Amniotic epithelial cell (primary cell): ENCODE data around the gene MEGF6.

Experiments used
- DNase-seq: peaks from one replicate; pipeline ENCODE4 v3.0.0-alpha.2; 2010; ENCODE audit warnings: low read depth

MEGF6 gene

GRCh38 chr1:3608154-3608553 lies 3.2 kb downstream of the MEGF6 start:
- DNase-seq: no peak

- no peak for DNase-seq
Observed at GRCh38 chr1:3607703-3608065, 3.6 kb downstream of the MEGF6 start.

GRCh38 chr1:3606779-3607702 lies 4.3 kb downstream of the MEGF6 start:
- DNase-seq: no peak

GRCh38 chr1:3604997-3605823 lies 6.1 kb downstream of the MEGF6 start:
- no peak for DNase-seq

- DNase-seq: no peak
Observed at GRCh38 chr1:3604468-3604974, 6.8 kb downstream of the MEGF6 start.

- DNase-seq: no peak
Observed at GRCh38 chr1:3603571-3604467, 7.5 kb downstream of the MEGF6 start.

- no peak for DNase-seq
Observed at GRCh38 chr1:3603156-3603555, 8.2 kb downstream of the MEGF6 start.

GRCh38 chr1:3602375-3602774 lies 8.9 kb downstream of the MEGF6 start:
- no peak for DNase-seq

GRCh38 chr1:3601743-3602142 lies 9.6 kb downstream of the MEGF6 start:
- DNase-seq: no peak

GRCh38 chr1:3600354-3600753 lies 11.0 kb downstream of the MEGF6 start:
- DNase-seq: no peak

- no peak for DNase-seq
Observed at GRCh38 chr1:3599816-3600215, 11.5 kb downstream of the MEGF6 start.

- no peak for DNase-seq
Observed at GRCh38 chr1:3599286-3599811, 12.0 kb downstream of the MEGF6 start.

GRCh38 chr1:3598522-3599285 lies 12.6 kb downstream of the MEGF6 start:
- DNase-seq: no peak

- DNase-seq: no peak
Observed at GRCh38 chr1:3598051-3598491, 13.2 kb downstream of the MEGF6 start.

GRCh38 chr1:3597599-3597964 lies 13.7 kb downstream of the MEGF6 start:
- DNase-seq: no peak

GRCh38 chr1:3596663-3597598 lies 14.4 kb downstream of the MEGF6 start:
- no peak for DNase-seq

- no peak for DNase-seq
Observed at GRCh38 chr1:3595949-3596348, 15.4 kb downstream of the MEGF6 start.

- DNase-seq: no peak
Observed at GRCh38 chr1:3594706-3595377, 16.5 kb downstream of the MEGF6 start.

- DNase-seq: no peak
Observed at GRCh38 chr1:3593745-3594144, 17.6 kb downstream of the MEGF6 start.
